ENCODE results near the gene POLR1B.
A peak's percentile ranks its signal among the peaks of the same experiment; 100 is the strongest.

POLR1B gene

DNA sequence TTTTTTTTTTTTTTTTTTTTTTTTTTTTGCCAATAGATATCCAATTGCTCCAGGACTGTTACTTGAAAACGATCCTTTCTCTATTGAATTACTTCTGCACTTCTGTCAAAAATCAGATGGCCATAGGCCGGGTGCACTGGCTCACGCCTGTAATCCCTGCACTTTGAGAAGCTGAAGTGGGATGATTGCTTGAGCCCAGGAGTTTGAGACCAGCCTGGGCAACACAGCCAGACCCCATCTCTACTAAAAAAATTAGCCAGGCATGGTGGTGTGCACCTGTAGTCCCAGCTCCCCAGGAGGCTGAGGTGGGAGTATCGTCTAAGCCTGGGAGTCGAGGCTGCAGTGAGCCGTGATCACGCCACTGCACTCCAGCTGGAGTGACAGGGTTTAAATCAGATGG lies 37.8 kb downstream of the POLR1B start:
- H3K9me3 Mint-ChIP-seq (ENCODE audit: low read depth), result no peaks in the 10 kb centered on the region
- H3K36me3 Mint-ChIP-seq, result peaks cover 7% of the 10 kb centered on the region
- H3K4me1 Mint-ChIP-seq (ENCODE audit: low read depth), result peaks cover 20% of the 10 kb centered on the region
- H3K27ac Mint-ChIP-seq, result no peak overlapping the region
- no peaks in the 10 kb centered on the region for H3K27me3 Mint-ChIP-seq
- no peak overlapping the region for H3K4me3 Mint-ChIP-seq

DNA sequence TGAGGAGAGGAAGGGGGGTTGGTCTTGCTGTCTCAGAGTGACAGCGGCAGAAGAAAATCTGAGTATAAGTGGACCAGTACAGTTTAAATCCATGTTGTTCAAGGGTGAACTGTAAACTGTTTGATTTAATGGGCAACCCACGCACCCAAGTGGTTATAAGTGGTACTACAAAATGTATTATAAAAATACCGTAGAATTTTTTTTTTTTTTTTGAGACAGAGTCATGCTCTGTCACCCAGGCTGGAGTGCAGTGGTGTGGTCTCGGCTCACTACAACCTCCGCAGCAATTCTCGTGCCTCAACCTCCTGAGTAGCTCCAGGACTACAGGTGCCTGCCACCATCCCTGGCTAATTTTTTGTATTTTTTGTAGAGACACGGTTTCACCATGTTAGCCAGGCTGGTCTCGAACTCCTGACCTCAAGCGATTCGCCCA lies 40.1 kb downstream of the POLR1B start:
- peaks cover 10% of the 10 kb centered on the region for H3K36me3 Mint-ChIP-seq
- peaks cover 31% of the 10 kb centered on the region for H3K4me1 Mint-ChIP-seq (ENCODE audit: low read depth)
- no peaks in the 10 kb centered on the region for H3K9me3 Mint-ChIP-seq (ENCODE audit: low read depth)
- no peaks in the 10 kb centered on the region for H3K27me3 Mint-ChIP-seq
- peak overlapping the region; percentile 34 for H3K27ac Mint-ChIP-seq
- H3K4me3 Mint-ChIP-seq, result peak overlapping the region; percentile 57

DNA sequence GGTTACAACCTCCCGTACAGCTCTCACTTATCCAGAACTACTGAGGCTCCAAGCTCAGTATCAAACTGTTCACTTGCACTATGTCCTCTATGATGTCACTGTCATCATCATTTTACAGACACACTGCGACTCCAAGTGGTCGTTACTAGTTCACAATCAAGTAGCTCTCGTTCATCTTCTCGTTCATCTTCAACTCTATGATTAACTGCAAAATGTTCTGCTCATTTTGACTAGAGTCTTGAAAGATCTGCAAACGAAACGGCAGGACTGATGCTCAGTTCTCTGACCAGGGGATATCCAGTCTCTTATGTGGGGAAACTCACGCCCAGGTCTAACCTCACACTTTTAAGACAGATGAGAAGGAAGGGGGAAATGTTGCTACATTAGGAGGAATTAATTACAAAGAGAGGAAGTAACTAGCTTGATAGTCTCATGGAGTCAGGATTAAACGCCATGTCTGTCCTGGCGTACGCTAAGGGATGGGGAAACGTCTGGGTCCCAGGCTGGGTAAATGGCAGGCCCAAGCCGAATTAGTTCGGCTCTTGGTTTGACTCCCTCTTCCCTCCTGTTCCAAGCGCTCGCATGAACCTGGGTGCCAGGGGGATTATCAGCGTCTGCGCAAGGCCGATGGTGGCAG lies 41.4 kb downstream of the POLR1B start:
- H3K4me1 Mint-ChIP-seq (ENCODE audit: low read depth), result peaks cover 31% of the 10 kb centered on the region
- H3K27me3 Mint-ChIP-seq, result no peaks in the 10 kb centered on the region

DNA sequence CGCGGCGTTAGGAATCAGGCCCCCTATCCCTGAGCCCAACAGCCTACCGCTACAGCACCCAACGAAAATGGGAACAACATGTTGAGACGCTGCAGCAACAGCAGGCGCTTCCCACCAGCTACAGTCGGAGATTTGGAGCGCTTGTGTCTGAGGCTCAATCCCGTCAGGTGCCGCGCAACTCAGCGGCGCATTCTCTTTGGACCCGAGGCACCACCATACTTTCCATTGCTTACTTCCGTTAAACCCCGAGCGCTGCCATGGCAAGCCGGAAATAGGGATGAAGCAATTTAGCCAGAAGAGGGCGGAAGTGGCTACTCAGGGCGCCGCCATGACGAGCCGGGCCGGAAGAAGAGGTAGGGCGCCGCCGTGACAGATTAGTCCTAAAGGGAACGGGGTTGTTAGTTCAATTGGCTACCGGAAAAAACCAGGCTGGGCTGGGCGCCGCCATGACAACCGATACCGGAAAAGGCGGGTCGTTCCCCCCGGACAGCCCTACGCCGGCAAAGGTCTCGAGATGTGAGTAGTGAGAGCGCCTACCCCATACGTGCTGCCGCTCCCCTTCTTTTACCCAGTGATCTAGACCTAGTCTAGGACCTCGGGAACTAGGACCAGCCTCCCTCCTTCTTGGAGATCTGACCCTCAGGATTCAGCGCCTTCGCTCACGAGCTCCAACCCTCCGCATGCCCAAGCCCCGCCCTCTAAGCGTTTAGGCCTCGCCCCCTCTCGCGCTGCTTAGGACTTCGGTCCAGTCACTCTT lies 42.0 kb downstream of the POLR1B start, which contains the start of gene CHCHD5:
TSS of gene CHCHD5 (plus strand) at position 476 of the 757 bp plus-strand sequence. CDS start at position 515, 39 bp downstream.
- no peaks in the 10 kb centered on the region for H3K9me3 Mint-ChIP-seq (ENCODE audit: low read depth)
- peak within 1 kb of the TSS; percentile 92 for H3K27ac Mint-ChIP-seq
- peaks cover 31% of the 10 kb centered on the region for H3K4me1 Mint-ChIP-seq (ENCODE audit: low read depth)
- no peaks in the 10 kb centered on the region for H3K27me3 Mint-ChIP-seq
- peak within 1 kb of the TSS; percentile 94 for H3K4me3 Mint-ChIP-seq
- H3K36me3 Mint-ChIP-seq, result peaks cover 12% of the 10 kb centered on the region

More for the DNA sequence above, 41.4 kb downstream of the POLR1B start:
- Mint-ChIP-seq H3K9me3 (ENCODE audit: low read depth) (no peaks in the 10 kb centered on the region), H3K36me3 (peaks cover 12% of the 10 kb centered on the region), H3K27ac (peak overlapping the region; percentile 92), H3K4me3 (peak overlapping the region; percentile 94)

DNA sequence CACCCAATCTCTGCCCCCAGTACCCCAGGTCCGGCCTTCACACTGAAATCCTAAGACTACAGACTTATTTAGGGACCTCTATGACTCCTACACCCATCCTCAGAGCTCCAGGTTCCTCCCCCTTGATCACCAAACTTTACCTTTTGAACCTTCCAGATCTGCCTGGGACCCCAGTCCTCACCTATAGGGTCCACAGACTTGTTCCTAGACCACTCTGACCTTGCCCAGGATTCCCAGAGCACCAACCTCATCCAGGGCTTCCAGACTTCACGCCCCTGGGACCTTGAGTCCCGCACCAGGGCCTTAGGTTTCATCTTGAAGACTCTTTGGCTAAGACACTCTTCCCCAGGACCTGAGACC lies 42.6 kb downstream of the POLR1B start:
- Mint-ChIP-seq H3K36me3 (peaks cover 12% of the 10 kb centered on the region), H3K9me3 (ENCODE audit: low read depth) (no peaks in the 10 kb centered on the region), H3K27ac (peak overlapping the region; percentile 92), H3K4me3 (peak overlapping the region; percentile 94), H3K4me1 (ENCODE audit: low read depth) (peaks cover 31% of the 10 kb centered on the region), H3K27me3 (no peaks in the 10 kb centered on the region)

DNA sequence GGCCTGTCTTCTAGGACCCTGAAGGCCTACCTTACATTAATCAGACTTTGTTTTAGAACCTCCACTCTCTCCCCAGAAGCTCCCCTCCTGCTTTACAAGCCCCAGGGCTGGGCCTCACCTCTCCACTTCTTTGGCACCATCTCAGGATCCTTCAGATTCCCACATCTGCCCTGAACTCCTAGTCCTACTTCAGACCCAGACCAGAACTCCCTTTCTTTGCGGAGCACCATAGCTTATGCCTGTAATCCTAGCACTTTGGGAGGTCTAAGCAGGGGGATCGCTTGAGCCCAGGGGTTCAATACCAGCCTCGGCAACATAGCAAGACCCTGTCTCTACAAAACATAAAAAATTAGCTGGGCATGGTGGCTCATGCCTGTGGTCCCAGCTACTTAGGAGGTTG lies 43.1 kb downstream of the POLR1B start:
- H3K9me3 Mint-ChIP-seq (ENCODE audit: low read depth), result no peaks in the 10 kb centered on the region
- H3K4me1 Mint-ChIP-seq (ENCODE audit: low read depth), result peaks cover 31% of the 10 kb centered on the region
- H3K27me3 Mint-ChIP-seq, result no peaks in the 10 kb centered on the region
- H3K36me3 Mint-ChIP-seq, result peaks cover 12% of the 10 kb centered on the region
- peak overlapping the region; percentile 92 for H3K27ac Mint-ChIP-seq
- H3K4me3 Mint-ChIP-seq, result peak overlapping the region; percentile 94

DNA sequence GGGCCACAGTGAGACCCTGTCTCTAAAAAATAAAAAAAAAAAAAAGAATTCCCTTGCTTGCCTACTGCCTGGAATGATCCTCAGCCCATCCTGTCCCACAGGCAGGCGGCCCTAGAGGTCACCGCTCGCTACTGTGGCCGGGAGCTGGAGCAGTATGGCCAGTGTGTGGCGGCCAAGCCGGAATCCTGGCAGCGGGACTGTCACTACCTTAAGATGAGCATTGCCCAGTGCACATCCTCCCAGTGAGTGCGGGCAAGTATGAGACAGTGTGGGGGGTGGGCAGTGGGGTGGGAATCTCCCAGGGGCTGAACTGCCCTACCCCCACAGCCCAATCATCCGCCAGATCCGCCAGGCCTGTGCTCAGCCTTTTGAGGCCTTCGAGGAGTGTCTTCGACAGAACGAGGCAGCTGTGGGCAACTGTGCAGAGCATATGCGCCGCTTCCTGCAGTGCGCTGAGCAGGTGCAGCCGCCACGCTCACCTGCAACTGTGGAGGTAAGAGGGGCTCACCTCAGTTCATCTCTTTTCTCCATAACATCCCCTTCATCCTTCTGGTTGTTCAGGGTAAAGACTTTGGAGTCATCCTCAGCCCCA lies 43.7 kb downstream of the POLR1B start:
- no peaks in the 10 kb centered on the region for H3K9me3 Mint-ChIP-seq (ENCODE audit: low read depth)
- no peak overlapping the region for H3K4me3 Mint-ChIP-seq
- H3K36me3 Mint-ChIP-seq, result peaks cover 12% of the 10 kb centered on the region
- H3K27me3 Mint-ChIP-seq, result no peaks in the 10 kb centered on the region
- H3K4me1 Mint-ChIP-seq (ENCODE audit: low read depth), result peaks cover 31% of the 10 kb centered on the region
- peak overlapping the region; percentile 36 for H3K27ac Mint-ChIP-seq

DNA sequence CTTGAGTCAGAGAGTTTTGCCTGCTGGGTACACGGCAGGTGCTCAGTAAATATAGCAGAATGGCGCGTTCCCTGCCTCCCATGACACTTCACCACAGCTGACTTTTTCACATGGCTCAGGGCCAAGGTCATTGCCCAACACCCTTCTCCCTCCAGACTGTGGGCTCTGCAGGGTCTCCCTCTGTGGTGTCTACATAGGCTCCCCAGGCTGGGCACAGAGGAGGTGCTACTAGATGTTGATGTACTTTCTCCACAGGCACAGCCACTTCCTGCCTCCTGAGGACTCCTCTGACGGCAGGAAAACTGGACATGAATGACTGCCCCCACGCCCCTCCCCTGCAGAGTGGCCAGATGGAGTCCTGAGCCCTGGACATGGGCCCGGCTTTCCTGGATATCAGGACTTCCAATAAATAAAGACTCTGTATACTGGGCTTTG lies 46.4 kb downstream of the POLR1B start:
- H3K4me1 Mint-ChIP-seq (ENCODE audit: low read depth), result peaks cover 21% of the 10 kb centered on the region
- peaks cover 14% of the 10 kb centered on the region for H3K36me3 Mint-ChIP-seq
- no peaks in the 10 kb centered on the region for H3K9me3 Mint-ChIP-seq (ENCODE audit: low read depth)
- H3K27me3 Mint-ChIP-seq, result no peaks in the 10 kb centered on the region
- no peak overlapping the region for H3K27ac Mint-ChIP-seq
- H3K4me3 Mint-ChIP-seq, result no peak overlapping the region

DNA sequence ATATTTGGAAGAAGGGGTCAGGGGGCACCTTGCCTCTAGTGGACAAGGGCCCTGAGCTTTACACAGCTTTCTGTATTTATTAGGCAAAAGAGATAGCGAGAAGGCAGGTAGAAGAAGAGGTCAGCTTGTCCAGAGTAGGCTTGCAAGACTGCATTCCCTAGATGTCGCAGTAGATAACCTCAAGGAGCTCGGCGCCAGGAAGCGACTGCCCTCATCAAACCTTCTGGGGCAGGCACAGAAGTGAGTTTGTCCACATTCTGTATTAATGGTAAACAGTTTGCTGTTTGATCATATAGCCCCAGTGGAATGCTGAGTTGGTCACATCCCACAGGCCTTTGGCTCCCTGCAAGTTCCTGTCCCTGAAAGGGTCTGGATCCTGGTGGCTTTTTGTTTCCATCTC lies 49.1 kb downstream of the POLR1B start:
- H3K4me3 Mint-ChIP-seq, result no peak overlapping the region
- H3K27ac Mint-ChIP-seq, result no peak overlapping the region
- H3K27me3 Mint-ChIP-seq, result no peaks in the 10 kb centered on the region
- H3K36me3 Mint-ChIP-seq, result peaks cover 15% of the 10 kb centered on the region
- H3K9me3 Mint-ChIP-seq (ENCODE audit: low read depth), result no peaks in the 10 kb centered on the region
- H3K4me1 Mint-ChIP-seq (ENCODE audit: low read depth), result peaks cover 4% of the 10 kb centered on the region

DNA sequence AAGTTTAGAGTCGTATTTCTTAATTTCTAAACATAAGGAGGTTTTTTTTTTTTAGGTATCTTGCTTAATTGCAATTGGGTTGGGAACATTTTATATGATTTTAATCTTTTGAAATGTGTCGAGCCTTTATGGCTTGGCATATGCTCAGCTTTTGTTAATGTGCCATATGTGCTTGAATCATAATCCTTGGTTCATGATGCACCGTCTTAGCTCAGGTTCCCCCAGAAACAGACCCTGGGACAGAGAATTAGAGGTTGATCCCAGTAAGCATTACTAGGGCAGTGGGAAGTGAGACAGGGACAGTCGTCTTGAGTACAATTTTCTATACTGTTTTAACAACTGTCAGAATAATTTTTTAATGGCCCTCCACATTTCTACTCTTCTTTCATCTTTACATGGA lies 51.5 kb downstream of the POLR1B start:
- H3K4me3 Mint-ChIP-seq, result no peak overlapping the region
- H3K27me3 Mint-ChIP-seq, result no peaks in the 10 kb centered on the region
- no peak overlapping the region for H3K27ac Mint-ChIP-seq
- no peaks in the 10 kb centered on the region for H3K9me3 Mint-ChIP-seq (ENCODE audit: low read depth)
- no peaks in the 10 kb centered on the region for H3K4me1 Mint-ChIP-seq (ENCODE audit: low read depth)
- H3K36me3 Mint-ChIP-seq, result peaks cover 4% of the 10 kb centered on the region

DNA sequence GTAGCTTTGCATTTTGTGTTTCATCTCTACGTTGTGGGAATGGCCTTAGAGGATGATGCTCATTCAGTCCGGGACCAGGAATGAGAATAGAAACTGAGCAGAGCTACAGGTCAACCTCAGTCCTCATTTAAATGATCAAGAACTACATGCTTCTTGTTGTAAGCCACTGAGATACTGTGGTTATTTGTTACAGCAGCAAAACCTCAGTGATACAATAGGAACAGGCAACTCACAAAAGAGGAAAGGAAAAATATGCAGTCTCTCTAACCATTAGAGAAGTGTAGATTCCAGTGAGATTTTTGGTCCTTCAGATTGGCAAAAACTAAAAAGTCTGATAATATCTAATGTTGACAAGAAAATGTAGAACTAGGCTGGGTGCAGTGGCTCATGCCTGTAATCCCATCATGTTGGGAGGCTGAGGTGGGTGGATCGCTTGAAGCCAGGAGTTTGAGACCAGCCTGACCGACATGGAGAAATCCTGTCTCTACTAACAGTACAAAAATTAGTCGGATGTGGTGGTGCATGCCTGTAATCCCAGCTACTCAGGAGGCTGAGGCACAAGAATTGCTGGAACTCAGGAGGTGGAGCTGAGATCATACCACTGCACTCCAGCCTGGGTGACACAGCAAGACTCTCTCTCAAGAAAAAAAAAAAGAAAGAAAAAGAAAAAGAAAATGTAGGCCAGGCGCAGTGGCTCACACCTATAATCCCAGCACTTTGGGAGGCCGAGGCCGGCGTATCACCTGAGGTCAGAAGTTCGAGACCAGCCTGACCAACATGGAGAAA lies 55.5 kb downstream of the POLR1B start:
- Mint-ChIP-seq H3K27ac (no peak overlapping the region), H3K27me3 (no peaks in the 10 kb centered on the region), H3K9me3 (ENCODE audit: low read depth) (no peaks in the 10 kb centered on the region), H3K36me3 (peaks cover 4% of the 10 kb centered on the region), H3K4me3 (no peak overlapping the region), H3K4me1 (ENCODE audit: low read depth) (peaks cover 4% of the 10 kb centered on the region)

DNA sequence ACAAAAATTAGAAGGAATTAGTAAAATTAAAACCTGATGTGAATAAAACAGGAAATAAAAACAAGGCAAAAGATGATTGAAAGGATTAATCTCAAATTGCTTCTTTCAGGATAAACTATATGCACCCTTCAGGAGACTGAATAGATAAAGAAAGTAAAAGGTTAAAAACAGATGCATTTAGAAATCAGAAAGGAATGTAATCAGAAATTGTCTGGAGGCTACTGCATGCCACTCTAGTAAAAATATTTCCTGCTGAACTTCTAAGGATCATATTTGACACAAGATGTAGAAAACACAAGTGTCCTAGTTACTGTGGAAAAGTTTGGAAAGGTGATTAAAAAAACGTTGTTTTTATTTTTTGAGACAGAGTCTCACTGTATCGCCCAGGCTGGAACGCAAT lies 58.4 kb downstream of the POLR1B start:
- Mint-ChIP-seq H3K4me1 (ENCODE audit: low read depth) (peaks cover 4% of the 10 kb centered on the region), H3K36me3 (no peaks in the 10 kb centered on the region), H3K9me3 (ENCODE audit: low read depth) (no peaks in the 10 kb centered on the region), H3K4me3 (no peak overlapping the region), H3K27ac (no peak overlapping the region), H3K27me3 (no peaks in the 10 kb centered on the region)

DNA sequence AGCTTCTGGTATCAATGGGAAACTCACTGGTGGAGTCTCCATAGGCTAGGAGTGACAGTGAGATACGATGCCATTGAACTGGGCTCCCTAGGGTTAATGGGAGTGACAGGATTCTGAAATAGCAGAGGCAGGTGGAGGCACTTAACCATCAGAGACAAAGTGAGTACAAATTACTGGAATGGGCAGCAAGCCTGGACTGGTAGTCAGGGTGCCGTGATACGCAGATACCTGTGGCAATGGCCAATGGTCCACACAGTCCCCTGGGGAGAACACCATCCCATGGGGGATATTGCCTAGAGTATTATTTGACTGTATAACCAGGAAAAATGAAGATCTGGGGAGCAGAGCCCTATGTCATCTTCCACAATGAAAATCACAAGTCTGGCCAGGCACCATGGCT lies 59.5 kb downstream of the POLR1B start:
- Mint-ChIP-seq H3K36me3 (no peaks in the 10 kb centered on the region), H3K9me3 (ENCODE audit: low read depth) (no peaks in the 10 kb centered on the region), H3K4me3 (no peak overlapping the region), H3K27ac (no peak overlapping the region), H3K4me1 (ENCODE audit: low read depth) (peaks cover 4% of the 10 kb centered on the region), H3K27me3 (no peaks in the 10 kb centered on the region)

DNA sequence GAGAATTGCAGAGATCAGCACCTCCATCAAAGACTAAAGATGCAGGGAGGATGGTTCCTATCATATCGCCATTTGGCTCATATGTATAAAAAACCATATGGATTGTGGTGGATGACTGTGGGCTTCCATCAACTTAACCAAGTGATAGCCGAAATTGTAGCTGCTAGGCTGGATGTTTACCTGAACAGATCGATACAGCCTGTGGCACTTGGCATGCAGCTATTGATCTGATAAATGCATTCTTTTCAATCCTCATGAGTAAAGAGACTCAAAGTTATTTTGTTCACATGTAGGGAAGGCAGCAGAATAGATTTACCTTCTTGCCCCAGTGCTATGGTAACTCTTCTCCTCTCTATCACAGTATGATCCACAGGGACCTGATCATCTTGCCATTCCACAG lies 60.7 kb downstream of the POLR1B start:
- no peaks in the 10 kb centered on the region for H3K9me3 Mint-ChIP-seq (ENCODE audit: low read depth)
- H3K36me3 Mint-ChIP-seq, result no peaks in the 10 kb centered on the region
- no peak overlapping the region for H3K27ac Mint-ChIP-seq
- H3K27me3 Mint-ChIP-seq, result no peaks in the 10 kb centered on the region
- no peak overlapping the region for H3K4me3 Mint-ChIP-seq
- H3K4me1 Mint-ChIP-seq (ENCODE audit: low read depth), result peaks cover 4% of the 10 kb centered on the region

DNA sequence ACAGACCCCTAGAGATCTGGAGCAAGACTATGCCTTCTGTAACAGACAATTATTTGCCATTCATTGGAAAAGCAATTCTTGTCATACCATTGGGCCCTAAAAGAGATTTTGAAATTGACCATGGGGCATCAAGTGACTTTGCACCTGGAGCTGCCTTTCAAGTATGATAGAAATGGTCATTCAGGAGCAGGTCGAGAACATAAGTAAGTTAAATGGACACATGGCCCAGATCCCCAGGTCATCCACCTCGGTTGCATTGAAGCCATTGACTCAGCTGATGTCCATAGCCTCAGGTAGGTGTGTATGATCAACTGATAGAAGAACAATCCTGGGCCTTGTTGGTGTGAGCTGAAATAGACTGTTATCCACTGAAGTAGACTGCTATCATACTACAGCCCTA lies 61.5 kb downstream of the POLR1B start:
- Mint-ChIP-seq H3K27me3 (no peaks in the 10 kb centered on the region), H3K4me3 (no peak overlapping the region), H3K9me3 (ENCODE audit: low read depth) (no peaks in the 10 kb centered on the region), H3K4me1 (ENCODE audit: low read depth) (peaks cover 4% of the 10 kb centered on the region), H3K27ac (no peak overlapping the region), H3K36me3 (no peaks in the 10 kb centered on the region)
